SKM-1 treated with dmso at 0.1 percent for 144 hours (cell line): ENCODE measurements around the gene SRSF8.
"Not testable (repeated sequence)": the region's sequence is repeated elsewhere in the genome, so short reads cannot be mapped to it uniquely, and the experiment has no call there.

Source experiments
- DNase-seq: peaks from one replicate; lab custom pipeline; 2025; ENCODE audit not compliant: unreplicated experiment; lab: John Stamatoyannopoulos, UW

Gene SRSF8, protein sequence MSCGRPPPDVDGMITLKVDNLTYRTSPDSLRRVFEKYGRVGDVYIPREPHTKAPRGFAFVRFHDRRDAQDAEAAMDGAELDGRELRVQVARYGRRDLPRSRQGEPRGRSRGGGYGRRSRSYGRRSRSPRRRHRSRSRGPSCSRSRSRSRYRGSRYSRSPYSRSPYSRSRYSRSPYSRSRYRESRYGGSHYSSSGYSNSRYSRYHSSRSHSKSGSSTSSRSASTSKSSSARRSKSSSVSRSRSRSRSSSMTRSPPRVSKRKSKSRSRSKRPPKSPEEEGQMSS

DNA sequence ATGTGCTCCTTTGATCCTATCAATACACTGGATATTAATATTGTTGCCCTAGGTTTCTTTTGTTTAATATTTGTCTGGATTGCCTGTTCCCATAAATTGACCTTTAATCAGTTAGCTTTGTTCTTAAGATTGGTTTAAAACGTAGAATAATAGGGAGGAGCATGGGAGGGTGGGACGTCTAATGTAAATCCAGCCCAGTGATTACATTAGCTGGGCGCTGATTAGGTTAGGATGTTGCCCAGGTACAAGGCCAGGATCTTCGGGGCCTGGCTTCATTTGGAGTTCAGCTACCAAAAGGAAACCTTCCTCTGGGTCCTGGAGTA lies at the start of gene SRSF8:
Gene SRSF8 (plus strand): TSS at position 204 of the 323 bp plus-strand sequence. CDS start 308 bp downstream, outside the sequence.
- DNase-seq: no peak

DNA sequence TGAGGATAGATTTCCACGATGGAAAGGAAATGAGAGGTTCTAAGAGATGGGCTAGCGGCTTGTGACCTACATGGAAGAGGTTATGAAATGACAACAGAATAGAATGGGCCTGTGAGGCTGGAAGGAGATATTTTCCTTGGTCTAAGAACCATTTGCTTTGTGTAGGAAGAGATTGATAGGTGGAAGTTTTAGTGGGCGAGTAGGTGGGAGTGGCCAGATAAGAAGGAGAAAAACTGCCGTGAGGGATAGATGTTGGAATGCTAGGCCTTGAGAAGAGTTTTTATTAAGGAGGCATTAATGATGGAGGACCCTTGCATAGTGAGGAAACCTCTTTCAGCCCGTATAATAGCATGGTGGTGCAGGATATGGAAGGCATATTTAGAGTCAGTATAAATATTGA lies 45.3 kb upstream of the SRSF8 start:
- DNase-seq: not testable (repeated sequence)

DNA sequence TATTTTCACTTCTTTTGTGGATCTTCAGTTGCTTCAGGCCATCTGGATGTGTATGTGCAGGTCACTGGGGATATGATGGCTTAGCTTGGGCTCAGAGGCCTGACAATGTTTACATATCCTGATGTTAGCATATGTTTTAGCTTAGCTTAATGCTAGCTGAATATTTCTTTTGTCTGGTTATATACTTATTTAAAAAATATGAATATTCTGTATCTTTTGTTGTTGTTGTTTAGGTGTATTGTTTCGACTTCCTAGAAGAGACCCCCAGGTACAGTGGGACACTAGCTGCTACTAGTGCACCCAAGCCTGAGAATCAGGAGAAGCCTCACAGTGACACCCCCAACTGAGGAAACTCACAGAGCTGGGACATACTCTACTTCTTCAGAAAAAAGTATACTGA lies 41.8 kb upstream of the SRSF8 start, which contains the start of gene KDM4E:
Gene KDM4E (plus strand): TSS at position 301 of the 400 bp plus-strand sequence. CDS start 300 bp downstream, outside the sequence.
- no peak for DNase-seq

DNA sequence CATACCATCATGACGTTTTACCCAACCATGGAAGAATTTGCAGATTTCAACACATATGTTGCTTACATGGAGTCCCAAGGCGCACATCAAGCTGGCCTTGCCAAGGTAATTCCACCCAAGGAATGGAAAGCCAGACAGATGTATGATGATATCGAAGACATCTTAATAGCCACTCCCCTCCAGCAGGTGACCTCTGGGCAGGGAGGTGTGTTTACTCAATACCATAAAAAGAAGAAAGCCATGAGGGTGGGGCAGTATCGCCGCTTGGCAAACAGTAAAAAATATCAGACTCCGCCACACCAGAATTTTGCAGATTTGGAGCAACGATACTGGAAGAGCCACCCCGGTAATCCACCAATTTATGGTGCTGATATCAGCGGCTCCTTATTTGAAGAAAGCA lies 41.1 kb upstream of the SRSF8 start:
- not testable (repeated sequence) for DNase-seq

DNA sequence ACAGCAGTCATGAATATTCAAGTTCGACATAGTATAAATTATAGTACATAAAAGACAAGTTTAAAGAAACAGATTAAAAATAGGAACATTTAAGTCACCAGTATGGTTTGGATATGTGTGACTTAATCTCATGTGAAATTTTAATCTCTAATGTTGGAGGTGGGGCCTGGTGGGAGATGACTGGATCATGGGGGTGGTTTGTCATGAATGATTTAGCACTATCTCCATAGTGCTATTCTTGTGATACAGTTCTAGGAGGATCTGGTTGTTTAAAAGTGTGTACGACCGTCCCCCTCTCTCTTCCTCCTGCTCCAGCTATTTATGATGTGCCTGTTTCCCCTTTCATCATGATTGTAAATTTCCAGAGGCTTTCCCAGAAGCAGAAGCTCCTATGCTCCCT lies 38.4 kb upstream of the SRSF8 start:
- no peak for DNase-seq

DNA sequence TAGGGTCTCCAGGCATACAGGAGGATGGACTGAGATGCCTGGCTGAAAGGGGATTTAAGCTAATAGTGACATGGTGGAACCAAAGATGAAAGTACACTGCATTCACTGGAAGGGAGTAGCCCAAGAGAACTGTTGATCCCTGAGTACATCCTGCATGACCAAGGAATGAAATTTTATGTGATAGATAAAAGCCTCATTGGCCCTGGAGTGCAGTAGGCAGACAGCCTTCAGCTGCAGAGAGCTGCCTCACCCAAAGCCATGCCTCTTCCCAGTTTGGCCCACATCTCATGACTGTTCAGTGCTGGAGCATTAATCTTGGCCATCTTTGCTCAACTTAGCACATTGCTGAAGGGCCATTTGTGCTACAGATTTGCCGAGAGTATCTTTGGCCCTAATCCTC lies 33.7 kb upstream of the SRSF8 start:
- no peak for DNase-seq

DNA sequence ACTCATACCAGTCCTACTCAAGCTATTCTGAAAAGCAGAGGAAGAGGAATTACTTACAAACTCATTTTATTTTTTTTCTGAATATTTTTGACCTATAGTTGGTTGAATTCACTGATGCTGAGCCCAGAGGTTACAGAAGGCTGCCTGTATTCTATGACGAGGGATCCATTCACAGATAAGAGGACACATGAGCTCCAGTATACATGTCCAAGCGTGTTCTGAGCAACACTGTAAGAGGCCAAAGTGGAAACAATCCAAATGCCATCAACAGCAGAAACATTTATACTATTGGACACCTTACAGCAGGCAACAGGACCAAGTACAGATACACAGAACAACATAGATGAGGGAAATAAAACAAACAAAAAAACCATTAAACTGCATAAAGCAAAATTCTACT lies 31.4 kb upstream of the SRSF8 start:
- DNase-seq: no peak

DNA sequence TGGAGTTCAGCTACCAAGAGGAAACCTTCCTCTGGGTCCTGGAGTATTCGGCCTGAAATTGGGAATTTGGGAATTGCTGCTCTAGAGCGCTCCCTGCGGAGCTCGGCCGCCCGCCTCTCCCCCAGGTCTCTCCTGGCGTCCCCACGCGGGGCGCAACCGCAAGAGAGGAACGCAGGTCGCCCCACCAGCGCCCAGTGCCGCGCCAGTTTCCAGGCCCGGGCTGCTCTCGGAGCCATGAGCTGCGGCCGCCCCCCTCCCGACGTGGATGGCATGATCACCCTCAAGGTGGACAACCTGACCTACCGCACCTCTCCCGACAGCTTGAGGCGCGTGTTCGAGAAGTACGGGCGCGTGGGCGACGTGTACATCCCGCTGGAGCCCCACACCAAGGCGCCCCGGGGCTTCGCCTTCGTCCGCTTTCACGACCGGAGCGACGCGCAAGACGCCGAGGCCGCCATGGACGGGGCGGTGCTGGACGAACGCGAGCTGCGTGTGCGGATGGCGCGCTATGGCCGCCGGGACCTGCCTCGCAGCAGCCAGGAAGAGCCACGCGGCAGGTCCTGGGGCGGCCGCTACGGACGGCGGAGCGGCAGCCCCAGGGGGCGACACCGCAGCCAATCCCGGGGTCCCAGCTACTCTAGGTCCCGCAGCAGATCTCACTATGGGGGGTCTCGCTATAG lies 29.2 kb upstream of the SRSF8 start:
- not testable (repeated sequence) for DNase-seq

DNA sequence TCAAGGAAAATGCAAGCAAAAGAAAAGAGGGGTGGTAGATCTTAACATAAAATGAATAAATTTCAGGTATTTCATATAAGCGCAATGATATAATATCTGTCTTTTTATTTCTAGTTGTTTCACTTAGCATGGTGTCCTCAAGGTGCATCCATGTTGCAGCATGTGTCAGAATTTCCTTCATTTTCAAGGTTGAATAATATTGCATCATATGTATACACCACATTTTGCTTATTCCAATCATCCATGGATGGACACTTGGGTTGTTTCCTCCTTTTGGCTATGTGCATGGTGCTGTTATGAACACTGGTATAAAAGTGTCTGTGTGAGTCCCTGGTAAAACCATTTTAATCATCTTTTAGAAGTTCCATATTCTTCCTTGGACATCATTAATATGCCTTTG lies 24.5 kb upstream of the SRSF8 start:
- no peak for DNase-seq

DNA sequence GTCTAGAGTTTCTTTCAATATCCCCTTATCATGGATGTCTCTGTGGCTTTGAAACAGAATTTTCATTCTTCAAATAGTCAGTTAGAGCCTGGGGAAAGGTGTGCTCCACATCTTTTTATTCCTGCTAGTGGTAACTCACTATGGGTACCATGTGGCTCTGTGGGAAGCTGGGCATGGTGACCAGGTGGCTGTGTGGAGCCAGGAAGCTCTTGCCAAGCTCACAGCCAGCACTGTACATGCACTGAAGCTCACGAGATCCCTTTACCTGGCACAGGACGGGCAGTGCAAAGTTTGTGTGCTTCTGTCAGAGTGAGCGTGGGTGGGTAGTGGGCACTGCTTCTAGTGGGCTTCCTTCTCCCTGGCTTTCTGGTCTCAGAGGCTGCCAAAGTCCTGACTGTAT lies 23.8 kb upstream of the SRSF8 start:
- DNase-seq: no peak

DNA sequence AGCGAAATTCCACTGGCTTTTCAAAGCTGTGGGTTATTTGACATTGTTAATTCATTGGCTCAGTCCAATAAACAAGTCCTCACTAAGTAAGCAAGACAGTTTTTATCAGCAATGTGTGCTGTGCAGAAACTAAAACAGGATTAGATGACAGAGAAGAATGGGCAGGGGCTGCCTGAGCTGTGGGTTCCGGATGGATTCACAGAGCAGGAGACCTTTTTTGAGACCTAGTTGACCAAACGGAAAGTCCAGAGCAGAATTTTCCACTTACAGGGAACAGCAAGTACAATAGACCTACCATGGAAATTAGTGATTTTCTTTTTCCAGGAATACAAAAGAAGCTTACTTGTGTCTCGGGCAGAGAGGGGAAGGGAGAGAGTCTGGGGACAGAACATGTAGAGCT lies 22.7 kb upstream of the SRSF8 start:
- DNase-seq: no peak

DNA sequence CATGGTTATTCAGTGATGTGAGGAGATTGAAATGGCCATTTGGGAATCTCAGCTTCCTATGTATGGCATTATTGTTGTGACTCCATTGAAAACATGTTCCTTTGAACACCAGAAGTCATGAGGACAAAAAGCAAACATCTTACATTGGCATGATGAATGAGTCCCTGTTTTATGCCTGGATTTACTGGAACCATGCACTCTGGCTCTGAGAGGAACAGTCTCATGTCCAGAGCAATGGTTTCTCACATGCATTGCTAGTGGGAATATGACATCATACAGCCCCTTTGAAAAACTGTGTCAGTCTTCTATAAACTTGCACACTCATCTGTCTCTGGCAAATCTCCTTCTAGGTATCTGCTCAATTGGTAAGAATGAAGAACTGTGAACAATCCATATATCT lies 20.9 kb upstream of the SRSF8 start:
- DNase-seq: no peak

DNA sequence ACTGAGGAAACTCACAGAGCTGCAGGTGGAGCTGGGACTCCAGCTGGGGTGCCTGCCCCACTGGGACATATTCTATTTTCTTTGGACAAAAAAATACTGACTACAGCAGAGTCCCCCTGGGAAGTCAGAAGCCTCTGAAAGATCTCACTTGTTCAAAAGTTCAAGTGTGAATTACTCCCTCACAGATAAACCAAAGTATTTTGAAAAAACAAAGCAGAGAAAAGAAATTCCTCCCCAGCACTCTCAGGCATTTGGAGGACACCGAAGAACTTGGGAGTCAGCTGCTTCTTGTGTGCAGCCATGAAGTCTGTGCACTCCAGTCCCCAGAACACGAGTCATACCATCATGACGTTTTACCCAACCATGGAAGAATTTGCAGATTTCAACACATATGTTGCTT lies 17.6 kb upstream of the SRSF8 start, which contains the start of gene KDM4F:
Gene KDM4F (plus strand): TSS at position 301 of the 400 bp plus-strand sequence.
- DNase-seq: not testable (repeated sequence)

DNA sequence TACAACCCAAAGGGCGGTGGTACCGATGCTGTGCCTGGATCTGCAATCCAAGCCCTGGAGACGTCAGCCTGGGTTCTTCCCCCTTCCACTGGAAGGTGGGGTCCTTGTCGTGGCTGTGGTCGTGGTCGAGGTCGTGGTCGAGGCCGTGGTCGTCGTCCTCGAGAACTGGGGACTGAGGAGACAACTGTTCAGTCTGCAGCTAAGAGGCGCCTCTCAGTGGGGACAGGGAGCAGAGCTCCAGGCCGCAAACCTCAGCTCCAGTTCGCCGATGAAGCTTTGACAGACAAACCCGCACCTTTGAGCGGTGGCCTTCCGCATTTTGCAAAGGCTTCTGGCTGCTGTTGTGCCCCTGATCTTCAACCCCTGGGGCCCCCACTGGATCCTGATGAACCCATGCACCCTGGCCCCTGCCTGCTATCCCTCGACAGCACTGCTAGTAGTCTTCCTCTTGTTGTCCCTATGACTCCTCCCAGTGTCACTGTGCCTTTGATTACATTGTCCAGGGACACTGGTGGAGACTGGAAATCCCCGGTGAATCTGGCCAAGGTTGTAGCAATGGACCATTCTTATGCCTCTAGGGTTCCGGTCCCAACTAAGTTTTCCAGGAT lies 16.0 kb upstream of the SRSF8 start:
- no peak for DNase-seq

DNA sequence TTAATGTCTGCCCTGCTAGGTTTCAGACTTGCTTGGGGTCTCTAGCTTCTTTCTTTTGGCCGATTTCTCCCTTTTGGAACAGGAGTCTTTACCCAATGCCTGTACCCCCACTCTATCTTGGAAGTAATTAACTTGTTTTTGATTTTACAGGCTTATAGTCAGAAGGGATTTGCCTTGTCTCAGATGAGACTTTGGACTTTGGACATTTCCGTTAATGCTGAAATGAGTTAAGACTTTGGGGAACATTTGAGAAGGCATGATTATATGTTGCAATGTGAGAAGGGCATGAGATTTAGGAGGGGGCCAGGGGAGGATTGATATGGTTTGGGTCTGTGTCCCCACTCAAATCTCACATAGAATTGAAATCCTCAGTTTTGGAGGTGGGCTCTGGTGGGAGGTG lies 12.4 kb upstream of the SRSF8 start:
- DNase-seq: no peak

DNA sequence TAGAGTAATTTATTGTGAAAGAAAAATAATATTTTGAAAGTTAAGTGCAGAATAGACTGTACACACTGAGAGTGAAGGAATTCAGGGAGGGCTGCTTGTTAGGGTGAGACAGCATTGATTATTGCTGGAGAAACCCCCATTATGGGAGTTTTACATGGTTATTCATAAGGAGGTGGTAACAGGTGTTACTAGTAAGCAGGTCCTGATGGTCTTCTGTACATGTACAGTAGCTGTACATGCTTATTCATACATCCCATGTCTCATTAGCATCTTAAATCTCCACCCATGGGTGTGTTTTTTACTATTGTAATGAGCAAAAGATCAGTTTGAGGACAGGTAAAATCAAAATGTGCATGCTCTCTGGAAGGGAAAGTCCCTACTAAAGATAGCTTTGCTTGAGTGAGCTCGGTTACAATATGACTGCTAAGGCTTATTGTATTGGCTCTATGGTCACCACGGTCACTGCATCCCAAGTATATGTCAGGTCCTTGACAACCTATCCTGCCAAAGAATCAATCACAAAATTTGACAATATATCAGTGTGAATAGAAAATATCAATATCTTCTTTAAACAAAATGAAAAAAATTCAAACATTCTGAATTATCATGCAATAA lies 11.3 kb upstream of the SRSF8 start:
- DNase-seq: no peak

DNA sequence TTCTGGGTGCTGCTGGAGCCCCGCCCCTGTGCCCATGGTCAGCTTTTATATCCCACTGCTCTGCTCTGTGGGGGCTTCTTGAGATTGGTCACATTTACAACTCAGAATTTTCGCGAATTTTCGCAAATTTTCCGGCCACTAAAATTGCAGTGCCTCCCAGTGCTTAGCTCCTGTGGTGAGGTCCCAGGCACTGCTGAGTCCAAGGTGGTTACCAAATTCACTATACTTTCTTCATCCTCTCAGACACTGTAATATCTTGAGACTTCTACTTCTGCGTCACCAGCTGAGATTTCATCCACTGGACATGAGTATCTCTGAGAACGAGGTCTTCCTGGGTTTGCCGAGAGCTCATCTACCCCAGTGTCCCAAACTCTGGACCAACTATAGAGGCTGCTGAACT lies 8.8 kb upstream of the SRSF8 start:
- no peak for DNase-seq

DNA sequence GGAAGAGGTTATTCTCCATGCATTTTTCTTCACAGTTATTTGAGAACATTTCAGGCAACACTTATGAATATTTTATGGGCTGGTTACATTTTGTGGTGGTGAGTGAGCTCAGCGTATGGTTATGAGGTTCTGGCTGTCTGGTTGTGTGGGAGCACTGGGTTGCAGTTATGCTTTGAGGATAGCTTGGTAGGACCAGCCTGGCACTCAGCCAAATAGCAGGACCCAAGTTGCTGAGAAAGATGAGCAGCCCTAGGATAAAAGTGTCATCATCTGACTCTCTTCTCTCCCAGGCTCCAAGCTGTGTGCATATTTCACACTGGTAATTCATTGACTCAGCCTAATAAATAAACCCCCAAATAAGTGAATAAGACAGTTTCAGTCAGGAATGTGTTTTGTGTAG lies 8.1 kb upstream of the SRSF8 start:
- DNase-seq: no peak

DNA sequence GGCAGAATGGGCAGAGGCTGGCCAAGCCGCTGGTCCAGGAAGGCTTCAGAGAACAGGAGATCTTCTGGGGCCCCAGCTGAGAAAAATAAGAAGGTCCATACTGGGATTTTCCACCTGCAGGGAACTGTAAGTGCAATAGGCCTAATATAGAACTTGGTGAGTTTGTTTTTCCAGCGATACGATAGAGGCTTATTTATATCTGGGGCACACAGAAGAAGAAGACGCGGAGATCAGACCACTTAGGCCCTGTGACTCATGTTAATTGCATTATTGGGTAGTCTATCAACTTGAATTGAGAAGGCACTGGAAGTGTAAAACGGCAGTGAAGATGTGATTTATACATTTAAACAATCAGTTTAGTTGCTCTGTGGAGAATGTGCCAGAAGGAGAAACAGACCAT lies 7.7 kb upstream of the SRSF8 start:
- no peak for DNase-seq

DNA sequence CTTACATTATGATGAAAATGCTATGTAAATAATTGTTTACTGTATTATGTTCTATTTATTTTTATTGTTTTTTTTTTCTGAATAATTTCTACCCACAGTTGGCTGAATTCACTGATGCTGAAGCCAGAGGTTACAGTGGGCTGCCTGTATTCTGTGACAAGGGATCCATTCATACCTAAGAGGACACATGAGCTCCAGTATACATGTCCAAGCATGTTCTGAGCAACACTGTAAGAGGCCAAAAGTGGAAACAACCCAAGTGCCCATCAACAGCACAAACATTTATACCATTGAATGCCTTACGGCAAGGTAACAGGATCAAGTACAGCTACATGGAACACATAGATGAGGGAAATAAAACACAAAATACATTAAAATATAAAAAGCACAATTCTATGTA lies 1.4 kb upstream of the SRSF8 start:
- no peak for DNase-seq

DNA sequence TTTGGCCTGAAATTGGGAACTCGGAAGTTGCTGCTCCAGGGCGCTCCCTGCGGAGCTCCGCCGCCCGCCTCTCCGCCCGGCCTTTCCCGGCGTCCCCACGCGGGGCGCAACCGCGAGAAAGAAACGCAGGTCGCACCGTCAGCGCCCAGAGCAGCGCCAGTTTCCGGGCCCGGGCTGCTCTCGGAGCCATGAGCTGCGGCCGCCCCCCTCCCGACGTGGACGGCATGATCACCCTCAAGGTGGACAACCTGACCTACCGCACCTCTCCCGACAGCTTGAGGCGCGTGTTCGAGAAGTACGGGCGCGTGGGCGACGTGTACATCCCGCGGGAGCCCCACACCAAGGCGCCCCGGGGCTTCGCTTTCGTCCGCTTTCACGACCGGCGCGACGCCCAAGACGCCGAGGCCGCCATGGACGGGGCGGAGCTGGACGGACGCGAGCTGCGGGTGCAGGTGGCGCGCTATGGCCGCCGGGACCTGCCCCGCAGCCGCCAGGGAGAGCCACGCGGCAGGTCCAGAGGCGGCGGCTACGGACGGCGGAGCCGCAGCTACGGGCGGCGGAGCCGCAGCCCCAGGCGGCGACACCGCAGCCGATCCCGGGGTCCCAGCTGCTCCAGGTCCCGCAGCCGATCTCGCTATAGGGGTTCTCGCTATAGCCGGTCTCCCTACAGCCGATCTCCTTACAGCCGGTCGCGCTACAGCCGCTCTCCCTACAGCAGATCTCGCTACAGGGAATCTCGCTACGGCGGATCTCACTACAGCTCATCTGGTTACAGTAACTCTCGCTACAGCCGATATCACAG lies 521 bp downstream of the SRSF8 start:
- peak; percentile 58 for DNase-seq
